GM18858 (cell line): Measurements from ENCODE around the gene CYTL1.
"Not testable (repeated sequence)": the region's sequence is repeated elsewhere in the genome, so short reads cannot be mapped to it uniquely, and the experiment has no call there.

Experiments used
- ATAC-seq: cut with Tn5 transposase; IDR thresholded peaks from one replicate; pipeline ENCODE4 v1.9.1; 2021; ENCODE audit not compliant: unreplicated experiment

Gene CYTL1, protein sequence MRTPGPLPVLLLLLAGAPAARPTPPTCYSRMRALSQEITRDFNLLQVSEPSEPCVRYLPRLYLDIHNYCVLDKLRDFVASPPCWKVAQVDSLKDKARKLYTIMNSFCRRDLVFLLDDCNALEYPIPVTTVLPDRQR

DNA sequence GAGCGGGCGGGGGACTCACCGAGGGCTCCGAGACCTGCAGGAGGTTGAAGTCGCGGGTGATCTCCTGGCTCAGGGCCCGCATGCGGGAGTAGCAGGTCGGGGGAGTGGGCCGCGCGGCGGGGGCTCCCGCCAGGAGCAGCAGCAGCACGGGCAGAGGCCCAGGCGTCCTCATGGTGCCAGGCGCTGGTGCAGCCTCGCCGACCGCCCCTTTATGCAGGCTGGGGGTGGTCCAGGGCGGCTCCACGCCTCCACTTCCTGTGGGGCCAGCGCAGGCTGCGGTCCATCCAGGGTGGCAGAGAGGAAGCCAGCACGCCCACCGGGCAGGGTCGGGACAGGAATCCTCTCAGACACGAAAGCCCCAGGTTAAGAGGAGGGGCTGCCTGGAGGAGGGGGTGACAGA lies at the start of gene CYTL1:
Gene CYTL1 (minus strand): TSS at position 185 of the 400 bp plus-strand sequence. CDS start 13 bp downstream, at position 172.
- ATAC-seq = no peak

DNA sequence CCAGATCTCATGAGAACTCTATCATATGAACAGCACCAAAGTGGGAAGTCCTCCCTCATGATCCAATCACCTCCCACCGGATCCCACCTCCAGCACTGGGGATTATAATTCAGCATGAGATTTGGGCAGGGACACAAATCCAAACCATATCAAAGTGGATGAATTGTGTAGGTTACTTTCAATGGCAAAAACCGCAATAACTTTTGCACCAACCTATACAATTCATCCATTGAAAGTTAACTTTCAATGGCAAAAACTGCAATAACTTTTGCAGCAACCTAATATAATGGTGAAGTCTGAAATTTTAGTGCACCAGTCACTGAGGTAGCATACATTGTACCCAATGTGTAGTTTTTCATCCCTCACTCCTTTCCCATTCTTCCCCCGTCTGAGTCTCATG lies 48.6 kb upstream of the CYTL1 start:
- ATAC-seq = no peak

DNA sequence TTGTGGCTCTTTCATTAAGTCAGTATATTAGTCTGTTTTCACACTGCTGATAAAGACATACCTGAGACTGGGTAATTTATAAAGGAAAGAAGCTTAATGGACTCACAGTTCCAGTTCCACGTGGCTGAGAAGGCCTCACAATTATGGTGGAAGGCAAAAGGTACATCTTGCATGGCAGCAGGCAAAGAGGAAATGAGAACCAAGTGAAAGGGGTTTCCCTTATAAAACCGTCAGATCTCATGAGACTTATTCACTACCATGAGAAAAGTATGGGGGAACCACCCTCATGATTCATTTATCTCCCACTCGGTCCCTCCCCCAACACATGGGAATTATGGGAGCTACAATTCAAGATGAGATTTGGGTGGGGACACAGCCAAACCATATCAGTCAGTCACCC lies 47.7 kb upstream of the CYTL1 start:
- ATAC-seq = not testable (repeated sequence)

DNA sequence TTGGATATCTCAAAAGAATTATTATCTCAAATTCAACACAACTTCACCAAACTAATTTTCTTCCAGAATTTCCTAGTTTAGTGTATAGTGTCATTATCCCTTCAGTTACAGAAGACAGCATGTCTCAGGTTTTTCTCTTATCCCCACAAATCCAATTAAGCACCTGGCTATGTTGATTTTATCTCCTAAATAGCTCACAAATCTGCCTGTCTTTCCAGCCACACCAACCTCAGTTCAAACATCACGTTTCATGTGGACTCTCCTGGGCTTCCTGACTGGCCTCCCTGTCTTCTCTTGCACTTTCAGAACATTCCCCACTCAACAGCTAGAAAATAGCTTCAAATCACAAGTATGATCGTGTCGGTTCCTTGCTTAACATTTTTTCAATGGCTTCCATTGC lies 46.8 kb upstream of the CYTL1 start:
- no peak for ATAC-seq

DNA sequence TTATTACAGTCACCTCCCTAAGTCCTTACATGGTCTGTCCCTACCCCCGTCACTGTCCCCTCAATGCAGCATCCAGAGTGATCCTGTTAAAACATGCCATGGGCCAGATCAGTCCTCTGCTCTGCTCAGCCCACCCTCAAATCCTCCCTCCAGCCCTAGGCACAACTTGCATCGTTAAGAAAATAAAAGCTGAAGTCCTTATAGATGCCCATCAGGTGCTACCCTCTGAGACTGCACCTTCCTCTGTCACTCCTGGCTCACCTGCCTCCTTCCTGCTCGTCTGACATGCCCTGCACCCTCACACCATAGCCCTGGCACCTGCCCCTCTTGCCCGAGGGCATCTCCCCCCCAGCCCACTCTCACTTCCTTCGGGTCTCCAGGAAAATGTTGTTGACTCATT lies 36.2 kb upstream of the CYTL1 start:
- ATAC-seq = no peak

DNA sequence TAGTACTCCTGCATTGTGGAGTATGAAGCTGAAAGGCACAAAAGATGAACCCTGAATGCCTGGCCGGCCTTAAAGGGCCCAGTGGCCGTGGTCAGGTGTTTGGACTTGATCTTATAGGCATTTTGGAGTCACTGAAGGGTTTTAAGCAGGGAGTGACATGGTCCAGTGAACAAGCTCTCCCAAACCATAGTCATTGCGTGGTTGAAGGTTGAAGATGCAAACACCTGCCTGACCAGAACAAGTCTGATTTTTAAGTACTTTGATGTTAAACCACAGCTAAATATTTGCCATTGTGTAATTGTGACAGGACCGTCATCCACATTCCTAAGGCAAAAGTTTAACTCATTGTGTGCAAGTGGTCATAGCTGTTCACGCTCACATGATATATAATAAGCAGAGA lies 35.3 kb upstream of the CYTL1 start:
- no peak for ATAC-seq

DNA sequence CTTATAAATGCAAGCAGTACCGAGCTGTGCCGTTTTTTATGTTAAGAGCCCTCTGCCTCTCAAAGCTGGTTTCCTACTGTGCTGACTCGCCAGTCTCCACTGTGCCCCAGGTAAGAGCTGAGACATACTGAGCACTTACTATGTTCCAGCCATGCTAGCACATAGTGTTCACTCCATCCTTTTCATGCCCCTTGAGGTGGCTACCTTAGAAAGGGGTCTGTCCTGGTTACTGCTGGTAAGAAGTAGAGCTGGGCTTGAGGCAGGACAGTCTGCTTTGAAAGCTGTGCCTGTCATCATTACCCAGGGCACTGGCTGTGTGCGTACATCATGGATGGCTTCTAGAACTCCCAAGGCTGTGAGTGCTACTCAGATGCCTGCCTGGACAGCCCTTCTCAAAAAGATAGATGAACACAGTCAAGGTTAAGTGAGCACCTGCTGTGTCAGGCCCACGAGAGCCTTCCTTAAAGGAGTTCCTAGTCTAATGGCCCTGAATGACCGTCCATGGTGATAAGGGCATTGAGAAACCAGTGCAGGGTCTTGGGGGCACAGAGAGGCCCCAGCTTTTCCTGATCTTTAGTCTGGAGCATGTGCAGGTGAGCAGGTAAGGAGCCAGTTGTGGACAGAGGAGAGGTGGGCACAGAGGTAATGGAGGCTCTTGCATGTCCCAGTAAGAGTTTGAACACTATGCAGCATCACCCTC lies 33.6 kb upstream of the CYTL1 start:
- ATAC-seq = no peak

DNA sequence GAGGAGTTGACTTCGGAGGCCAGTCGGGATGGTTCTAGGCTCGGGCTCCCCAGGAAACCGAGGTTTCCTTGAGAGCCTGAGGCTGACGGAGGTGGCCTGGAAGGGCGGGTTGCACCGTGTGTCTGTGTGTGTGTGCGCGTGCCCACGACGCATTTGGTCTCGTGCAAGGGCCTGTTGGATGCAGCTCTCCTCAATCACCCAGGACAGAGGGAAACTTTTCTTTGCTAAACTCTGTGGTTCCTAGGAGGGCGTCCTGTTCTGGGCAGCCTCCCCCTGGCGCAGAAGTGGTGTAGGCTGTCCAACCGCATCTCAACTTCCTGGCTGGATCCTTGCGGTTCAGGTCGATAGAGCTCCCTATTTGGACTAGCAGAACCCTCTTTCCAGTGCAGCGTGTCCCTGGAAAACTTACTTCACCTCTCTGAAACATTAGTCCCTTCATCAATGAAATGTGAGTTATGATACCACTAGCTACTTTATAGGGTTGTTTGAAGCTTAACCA lies 33.0 kb upstream of the CYTL1 start:
- ATAC-seq = no peak

DNA sequence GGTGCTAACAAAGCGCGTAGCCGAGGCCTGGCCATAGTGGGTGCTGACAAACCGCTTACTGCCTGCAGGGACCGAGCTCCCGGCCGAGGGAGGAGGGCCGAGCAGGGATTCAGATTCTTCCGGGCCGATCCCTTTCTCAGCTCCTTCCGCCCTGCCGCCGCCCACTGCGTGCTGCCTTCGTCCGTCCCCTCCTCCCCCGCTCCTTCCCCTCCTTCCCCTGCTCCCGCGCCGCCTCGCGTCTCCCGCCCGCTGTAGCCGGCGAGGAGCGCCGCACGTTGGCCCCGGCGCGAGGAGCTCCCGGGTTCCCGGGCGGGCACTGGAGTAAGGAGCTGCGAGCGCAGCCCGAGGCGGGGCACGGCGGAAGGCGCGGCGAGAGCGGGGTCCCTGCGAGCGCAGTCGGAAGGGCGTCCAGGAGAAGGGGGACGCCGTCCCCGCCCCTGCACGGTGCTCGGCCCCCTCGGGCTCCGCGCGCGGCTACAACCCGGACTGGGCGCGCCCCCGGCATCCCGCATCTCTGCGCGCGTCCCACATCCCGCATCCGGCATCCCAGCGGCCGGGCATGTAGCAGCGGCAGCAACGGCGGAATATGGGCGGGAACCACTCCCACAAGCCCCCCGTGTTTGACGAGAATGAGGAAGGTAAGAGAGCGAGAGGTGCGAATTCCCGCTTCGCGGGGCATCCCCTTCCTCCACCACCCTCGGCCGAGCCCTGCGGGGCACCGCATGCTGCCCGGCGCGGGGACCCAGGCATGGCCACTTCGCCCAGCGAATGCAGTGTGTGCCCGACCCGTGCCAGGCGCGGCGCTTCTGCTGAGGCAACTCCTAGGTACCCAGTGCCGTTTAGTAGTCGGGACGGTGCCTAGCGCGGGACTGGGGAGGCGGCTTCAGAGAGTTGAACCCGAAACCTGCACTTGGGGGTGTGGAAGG lies 32.3 kb upstream of the CYTL1 start, which contains the start of gene STK32B:
Gene STK32B (plus strand): TSS at position 203 of the 926 bp plus-strand sequence.
- ATAC-seq = no peak

DNA sequence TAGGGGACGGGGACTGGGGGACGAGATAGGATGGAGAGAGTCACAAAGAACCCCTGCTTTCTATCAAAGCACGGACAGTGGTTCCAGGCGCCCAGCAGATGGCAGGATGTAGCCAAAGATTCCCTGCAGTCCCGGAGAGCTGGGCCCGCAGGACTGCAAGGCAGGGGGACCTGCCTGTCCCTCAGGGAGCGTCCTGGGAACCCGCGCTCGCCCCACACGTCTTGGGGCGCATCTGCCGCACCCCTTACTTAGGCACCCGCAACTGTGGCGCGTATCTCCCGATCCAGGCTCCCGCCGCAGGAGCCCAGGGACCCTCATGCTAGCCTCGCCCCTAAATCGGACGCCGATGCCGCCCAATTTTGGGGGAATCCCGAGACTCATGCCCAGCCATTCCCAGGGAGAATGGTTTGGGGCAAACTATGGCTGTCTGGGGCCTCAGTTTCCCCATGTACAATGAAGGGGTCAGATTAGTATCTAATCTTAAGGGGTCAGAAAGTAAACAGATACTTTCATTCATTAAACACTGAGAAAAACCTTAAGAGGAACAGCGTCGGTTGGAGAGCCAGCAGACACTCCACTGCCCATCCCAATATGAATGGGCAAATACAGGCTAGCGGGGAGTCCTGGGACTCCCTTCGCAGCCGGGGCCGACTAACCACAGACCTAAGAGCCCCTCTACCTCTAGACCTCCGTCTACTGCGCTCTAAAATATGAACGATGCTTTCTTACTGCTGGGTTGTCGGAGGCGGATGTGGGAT lies 31.4 kb upstream of the CYTL1 start:
- ATAC-seq = no peak

DNA sequence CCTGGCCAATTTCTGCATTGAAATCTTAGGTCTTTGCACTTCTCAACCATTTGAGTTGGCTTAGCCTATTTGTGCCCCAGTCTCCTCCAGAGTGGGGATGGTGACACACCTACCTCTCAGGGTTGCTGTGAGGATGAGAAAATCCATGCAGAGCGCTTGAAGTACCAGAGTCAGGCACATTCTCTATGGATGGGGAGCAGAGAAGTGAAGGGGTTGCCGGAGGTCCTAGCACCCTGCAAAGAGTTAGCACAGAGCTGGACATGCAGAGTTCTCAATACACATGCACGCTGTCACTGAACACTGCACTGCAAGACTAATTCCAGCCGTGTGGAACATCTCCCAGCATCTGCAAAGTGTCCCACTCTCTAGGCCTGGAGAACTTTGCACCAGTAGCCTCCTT lies 29.5 kb upstream of the CYTL1 start:
- no peak for ATAC-seq

DNA sequence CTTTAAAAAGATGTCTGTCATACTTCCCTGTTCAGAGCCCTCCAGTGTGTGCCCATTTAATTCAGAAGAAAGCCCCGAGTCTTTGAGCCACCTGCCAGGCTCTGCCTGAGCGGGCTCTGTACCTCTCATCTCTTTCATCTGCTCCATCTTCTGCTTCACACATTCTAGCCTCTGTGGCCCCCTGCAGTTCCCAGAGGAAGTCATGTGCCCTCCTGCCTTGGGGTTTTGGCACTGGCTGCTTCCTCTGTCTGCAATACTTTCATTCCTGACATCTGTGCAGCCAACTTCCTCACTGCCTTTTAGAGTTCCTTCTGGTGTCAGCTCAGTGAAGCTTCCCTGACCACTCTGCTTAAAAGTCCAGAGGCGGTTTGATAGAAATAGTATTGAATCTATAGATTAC lies 25.8 kb upstream of the CYTL1 start:
- no peak for ATAC-seq

DNA sequence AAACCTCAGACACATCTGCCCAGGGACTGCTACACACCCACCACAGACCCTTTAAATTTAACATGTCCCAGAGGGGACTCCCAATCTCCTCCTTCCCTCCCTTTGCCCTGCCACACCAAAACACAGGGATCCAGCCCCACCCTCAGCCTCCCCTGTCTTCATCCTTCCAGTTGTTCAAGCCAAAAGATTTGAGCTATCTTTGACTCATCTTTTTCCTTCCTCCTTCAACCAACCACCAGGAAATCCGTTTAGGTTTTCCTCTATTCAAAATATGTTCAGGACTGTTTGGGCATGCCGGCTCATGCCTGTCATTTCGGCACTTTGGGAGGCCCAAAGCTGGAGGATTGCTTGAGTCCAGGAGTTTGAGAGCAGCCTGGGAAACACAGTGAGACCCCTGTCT lies 25.1 kb upstream of the CYTL1 start:
- no peak for ATAC-seq

DNA sequence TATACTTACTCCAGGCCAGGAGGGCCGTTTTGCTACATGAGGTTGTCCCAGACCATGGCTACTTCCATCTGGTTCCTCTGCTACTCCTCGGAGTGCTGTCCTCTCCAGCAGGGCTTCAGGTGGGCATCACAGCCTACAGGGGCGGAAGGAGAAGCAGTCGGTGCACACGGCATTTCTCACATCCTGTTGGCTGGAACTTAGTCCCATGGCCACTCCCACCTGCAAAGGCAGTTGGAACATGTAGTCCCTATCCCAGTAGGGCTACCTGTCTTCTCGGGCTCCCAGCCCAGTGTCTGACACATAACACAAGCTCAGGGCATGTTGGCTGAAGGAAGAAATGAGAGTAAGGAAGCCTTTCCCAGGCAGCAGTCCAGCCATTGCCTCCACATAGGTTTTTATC lies 24.3 kb upstream of the CYTL1 start:
- no peak for ATAC-seq

DNA sequence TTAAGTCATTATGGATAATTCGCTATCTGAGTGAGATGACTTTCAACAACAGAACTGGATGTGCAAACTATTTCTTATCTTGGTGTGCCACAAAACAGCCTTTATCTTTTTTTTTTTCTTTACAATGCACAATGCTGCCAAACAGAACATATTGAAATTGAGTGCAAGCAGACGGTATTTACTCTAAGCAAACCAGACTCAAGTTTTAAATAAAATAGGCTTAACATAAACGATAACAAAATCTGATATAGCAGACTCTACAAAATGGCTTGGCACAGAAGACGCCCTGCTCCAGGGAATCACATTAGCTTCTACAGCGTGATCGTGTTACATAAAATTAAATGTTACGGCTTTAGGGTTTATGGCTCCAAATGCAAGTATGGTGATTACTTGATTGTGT lies 22.4 kb upstream of the CYTL1 start:
- ATAC-seq = no peak

DNA sequence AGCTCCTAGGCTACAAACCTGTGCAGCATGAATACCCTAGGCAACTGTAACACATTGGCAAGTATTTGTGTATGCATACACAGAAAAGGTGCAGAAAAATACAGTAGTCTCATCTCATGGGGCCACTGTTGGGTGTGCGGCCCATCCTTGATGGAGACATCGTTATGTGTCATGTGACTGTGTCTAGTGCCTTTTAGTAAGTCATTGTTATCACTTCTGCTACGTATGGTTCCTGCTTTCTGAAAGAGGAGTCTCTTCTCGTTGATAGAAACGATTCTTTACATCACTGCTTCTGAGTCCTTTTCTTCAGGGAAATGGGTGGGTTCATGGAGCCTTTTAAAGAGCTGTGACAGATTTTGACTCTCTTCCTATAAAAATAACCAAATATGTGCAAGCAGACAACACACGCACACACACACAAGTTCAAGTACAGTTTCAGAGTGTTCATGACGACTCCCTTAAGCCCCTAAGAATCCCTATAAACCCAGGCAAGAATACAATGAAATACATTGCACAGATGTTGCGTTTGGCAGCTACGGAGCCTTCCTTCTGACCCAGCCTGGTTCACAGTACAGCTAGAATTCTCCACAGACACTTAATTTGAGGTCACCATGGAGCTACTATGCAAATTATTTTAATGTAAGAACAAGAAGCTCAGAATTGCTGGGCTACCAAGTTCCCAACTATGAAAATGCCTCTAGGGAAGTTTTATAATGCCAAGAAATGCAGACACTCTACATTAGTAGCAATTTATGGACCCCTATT lies 21.8 kb upstream of the CYTL1 start:
- no peak for ATAC-seq

DNA sequence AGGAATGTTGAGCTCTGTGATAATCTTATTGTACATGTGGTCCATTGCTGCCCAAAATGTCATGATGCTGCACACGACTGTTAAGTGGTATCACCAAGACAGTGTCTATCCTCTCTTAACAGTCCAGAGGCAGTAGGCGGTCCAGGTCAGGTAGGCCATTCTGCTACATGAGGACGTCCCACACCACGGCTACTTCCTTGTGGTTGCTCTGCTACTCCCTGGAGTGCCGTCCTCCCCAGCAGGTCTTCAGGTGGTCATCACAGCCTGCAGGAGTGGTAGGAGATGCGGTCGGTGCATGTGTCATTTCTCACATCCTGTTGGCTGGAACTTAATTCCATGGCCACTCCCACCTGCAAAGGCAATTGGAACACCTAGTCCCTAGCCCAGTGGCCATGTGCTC lies 20.5 kb upstream of the CYTL1 start:
- no peak for ATAC-seq

DNA sequence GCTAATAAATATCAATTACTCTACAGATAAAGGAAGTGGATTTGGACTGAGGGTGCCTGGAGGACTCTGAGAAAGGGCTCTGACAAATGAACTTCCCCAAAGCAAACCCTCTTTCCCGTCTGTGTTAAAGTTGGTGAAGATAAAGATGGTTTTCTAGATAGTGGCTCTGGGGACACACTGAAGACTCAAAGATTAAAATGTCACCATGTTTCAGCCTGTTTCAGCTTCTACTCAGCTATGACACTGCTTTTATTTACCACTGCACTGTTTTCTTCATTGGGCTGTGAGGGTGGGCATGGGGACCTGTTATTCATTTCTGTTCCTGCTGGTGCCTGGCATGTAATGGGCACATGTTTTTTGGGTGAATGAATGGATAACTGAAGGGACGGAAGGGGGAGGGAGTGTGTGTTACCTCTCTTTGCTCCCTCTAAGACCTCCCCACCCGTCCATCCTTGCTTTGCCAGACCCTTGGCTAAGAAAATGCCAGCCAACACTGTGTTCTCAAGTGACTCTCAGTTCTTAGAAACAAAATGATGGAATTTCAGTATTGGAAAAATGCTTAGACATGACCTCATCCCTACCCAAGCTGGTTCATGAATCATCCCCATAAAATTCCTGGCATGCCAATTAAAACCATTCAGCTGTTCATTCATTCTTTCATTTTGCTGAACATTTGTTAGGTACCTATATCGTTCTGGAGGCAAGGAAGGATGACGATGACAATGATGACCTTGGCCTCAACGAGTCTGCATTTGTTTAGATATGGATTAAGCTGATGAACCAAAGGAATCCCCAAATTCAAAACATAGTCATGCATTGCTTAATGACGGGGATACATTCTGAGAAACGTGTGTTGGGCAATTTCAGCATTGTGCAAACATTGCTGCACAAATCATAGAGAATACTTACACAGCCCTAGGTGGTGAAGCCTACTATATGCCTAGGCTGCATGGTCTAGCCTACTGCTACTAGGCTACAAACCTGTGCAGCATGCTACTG lies 18.6 kb upstream of the CYTL1 start:
- no peak for ATAC-seq

DNA sequence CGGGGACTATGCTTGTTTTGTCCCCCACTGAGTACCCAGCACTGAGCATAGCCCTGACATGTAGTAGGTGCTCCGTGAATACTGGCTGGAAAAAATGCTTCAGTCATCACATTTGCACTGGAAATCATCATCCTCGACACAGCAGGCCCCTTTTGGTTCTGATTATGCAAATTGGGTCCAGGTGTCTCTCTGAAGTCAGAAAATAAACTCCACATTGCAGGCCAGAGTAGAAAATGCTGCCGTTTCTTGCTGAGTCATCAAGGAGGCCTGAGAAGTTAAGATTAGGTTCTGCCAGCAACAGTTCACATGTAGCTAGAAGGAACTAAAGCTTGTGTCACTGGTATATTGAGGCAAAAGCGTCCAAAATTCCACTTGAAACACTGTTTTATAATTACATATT lies 17.0 kb upstream of the CYTL1 start:
- no peak for ATAC-seq
